GM21526 (cell line): ENCODE results near the gene PCED1B.

ENCODE experiments used
- ATAC-seq: cut with Tn5 transposase; IDR thresholded peaks from one replicate; pipeline ENCODE4 v1.9.1; 2021; ENCODE audit warnings: moderate library complexity; ENCODE audit not compliant: unreplicated experiment, low FRiP score

PCED1B gene

GRCh38 chr12:47224563-47225133, 145.2 kb downstream of the PCED1B start:
- no peak for ATAC-seq

GRCh38 chr12:47225356-47225755, 145.9 kb downstream of the PCED1B start:
- no peak for ATAC-seq

- no peak for ATAC-seq
These were observed 146.8 kb downstream of the PCED1B start for GRCh38 chr12:47226199-47226598.

GRCh38 chr12:47228802-47229201, 149.4 kb downstream of the PCED1B start:
- ATAC-seq, result no peak

GRCh38 chr12:47231456-47231855, 152.0 kb downstream of the PCED1B start:
- no peak for ATAC-seq

- no peak for ATAC-seq
These were observed 155.2 kb downstream of the PCED1B start for GRCh38 chr12:47234576-47235141.

GRCh38 chr12:47235258-47236040, 156.0 kb downstream of the PCED1B start:
- ATAC-seq, result no peak

- no peak for ATAC-seq
These were observed 156.8 kb downstream of the PCED1B start for GRCh38 chr12:47236109-47236714.

- no peak for ATAC-seq
These were observed 158.4 kb downstream of the PCED1B start for GRCh38 chr12:47237751-47238211.

GRCh38 chr12:47238669-47239114, 159.3 kb downstream of the PCED1B start:
- ATAC-seq, result no peak

GRCh38 chr12:47242426-47242825, 163.0 kb downstream of the PCED1B start:
- no peak for ATAC-seq

- no peak for ATAC-seq
These were observed 165.4 kb downstream of the PCED1B start for GRCh38 chr12:47244835-47245234.

GRCh38 chr12:47245623-47246022, 166.2 kb downstream of the PCED1B start:
- ATAC-seq, result no peak

GRCh38 chr12:47247418-47247817, 168.0 kb downstream of the PCED1B start:
- no peak for ATAC-seq

GRCh38 chr12:47249082-47249481, 169.7 kb downstream of the PCED1B start:
- no peak for ATAC-seq

GRCh38 chr12:47249719-47250357, 170.4 kb downstream of the PCED1B start:
- ATAC-seq, result no peak

- ATAC-seq, result no peak
These were observed 172.5 kb downstream of the PCED1B start for GRCh38 chr12:47251919-47252318.

GRCh38 chr12:47264951-47265350, 185.5 kb downstream of the PCED1B start:
- ATAC-seq, result no peak

- no peak for ATAC-seq
These were observed 186.0 kb downstream of the PCED1B start for GRCh38 chr12:47265391-47265790.

GRCh38 chr12:47267571-47267970, 188.2 kb downstream of the PCED1B start:
- no peak for ATAC-seq
